ENCODE measurements around the gene MYH13. TPM values are rescaled to one million over a fixed set of nuclear protein-coding genes. Genes with fewer than 3 reads are reported as not detected.

MYH13 gene
- total RNA-seq, 1 donor, result not detected

GRCh38 chr17:10311131-10311530 is 61.7 kb downstream of the MYH13 start:
- TF ChIP-seq CTCF (IDR thresholded peaks at IDR 0.05; ENCODE audit: insufficient read depth, low read depth, low read length), result no peak
- no peak overlapping the region for H3K4me3 ChIP-seq (ENCODE audit: low read depth, low read length)
- DNase-seq (ENCODE audit: low read depth), result no peak

- TF ChIP-seq CTCF (IDR thresholded peaks at IDR 0.05; ENCODE audit: insufficient read depth, low read depth, low read length), result no peak
- H3K4me3 ChIP-seq (ENCODE audit: low read depth, low read length), result no peak overlapping the region
- no peak for DNase-seq (ENCODE audit: low read depth)
Measured at GRCh38 chr17:10309003-10309974, 63.5 kb downstream of the MYH13 start.

GRCh38 chr17:10306585-10306984 is 66.2 kb downstream of the MYH13 start:
- no peak overlapping the region for H3K4me3 ChIP-seq (ENCODE audit: low read depth, low read length)
- no peak for DNase-seq (ENCODE audit: low read depth)
- no peak for TF ChIP-seq CTCF (IDR thresholded peaks at IDR 0.05; ENCODE audit: insufficient read depth, low read depth, low read length)

GRCh38 chr17:10305398-10305797 is 67.4 kb downstream of the MYH13 start:
- no peak overlapping the region for H3K4me3 ChIP-seq (ENCODE audit: low read depth, low read length)
- no peak for TF ChIP-seq CTCF (IDR thresholded peaks at IDR 0.05; ENCODE audit: insufficient read depth, low read depth, low read length)
- DNase-seq (ENCODE audit: low read depth), result no peak

- TF ChIP-seq CTCF (IDR thresholded peaks at IDR 0.05; ENCODE audit: insufficient read depth, low read depth, low read length), result no peak
- no peak overlapping the region for H3K4me3 ChIP-seq (ENCODE audit: low read depth, low read length)
- DNase-seq (ENCODE audit: low read depth), result no peak
Measured at GRCh38 chr17:10304758-10305300, 68.0 kb downstream of the MYH13 start.

GRCh38 chr17:10297691-10298090 is 75.1 kb downstream of the MYH13 start:
- no peak overlapping the region for H3K4me3 ChIP-seq (ENCODE audit: low read depth, low read length)
- TF ChIP-seq CTCF (IDR thresholded peaks at IDR 0.05; ENCODE audit: insufficient read depth, low read depth, low read length), result no peak
- no peak for DNase-seq (ENCODE audit: low read depth)

Measured in fibroblast of villous mesenchyme (primary cell).